ENCODE measurements around the gene ACBD4. TPM values are rescaled to one million over a fixed set of nuclear protein-coding genes. Genes with fewer than 3 reads are reported as not detected.

ACBD4 gene
- total RNA-seq, 1 donor from 2014 or later = 9.4 TPM

GRCh38 chr17:45130681-45131615, 4.5 kb upstream of the ACBD4 start:
- DNase-seq (ENCODE audit: low spot score) = no peak
- no peak overlapping the region for H3K27ac Mint-ChIP-seq (ENCODE audit: unreplicated experiment)
- peak overlapping the region; percentile 66 for H3K4me3 Mint-ChIP-seq (ENCODE audit: unreplicated experiment)
- no peak for TF ChIP-seq CTCF (IDR thresholded peaks at IDR 0.05; ENCODE audit: unreplicated experiment)
- H3K27me3 Mint-ChIP-seq (ENCODE audit: unreplicated experiment) = peaks cover 14% of the 10 kb centered on the region
- no peaks in the 10 kb centered on the region for H3K9me3 Mint-ChIP-seq (ENCODE audit: unreplicated experiment)
- no peaks in the 10 kb centered on the region for H3K4me1 Mint-ChIP-seq (ENCODE audit: unreplicated experiment)
- no peaks in the 10 kb centered on the region for H3K36me3 Mint-ChIP-seq (ENCODE audit: low read depth, unreplicated experiment)

- Mint-ChIP-seq H3K27ac (ENCODE audit: unreplicated experiment) (no peak overlapping the region), H3K4me3 (ENCODE audit: unreplicated experiment) (peak overlapping the region; percentile 66), H3K27me3 (ENCODE audit: unreplicated experiment) (peaks cover 14% of the 10 kb centered on the region), H3K9me3 (ENCODE audit: unreplicated experiment) (no peaks in the 10 kb centered on the region), H3K36me3 (ENCODE audit: low read depth, unreplicated experiment) (no peaks in the 10 kb centered on the region), H3K4me1 (ENCODE audit: unreplicated experiment) (no peaks in the 10 kb centered on the region)
- DNase-seq (ENCODE audit: low spot score) = peak; percentile 77
- peak; percentile 98 for TF ChIP-seq CTCF (IDR thresholded peaks at IDR 0.05; ENCODE audit: unreplicated experiment)
Observed at GRCh38 chr17:45131616-45132319, 3.7 kb upstream of the ACBD4 start.

GRCh38 chr17:45132320-45132571, 3.2 kb upstream of the ACBD4 start, which contains the start of gene PLCD3:
PLCD3 (minus strand) TSS chr17:45132515; CDS start chr17:45132410, 105 bp downstream.
- H3K27ac Mint-ChIP-seq (ENCODE audit: unreplicated experiment) = no peak within 1 kb of the TSS
- TF ChIP-seq CTCF (IDR thresholded peaks at IDR 0.05; ENCODE audit: unreplicated experiment) = no peak
- no peaks in the 10 kb centered on the region for H3K36me3 Mint-ChIP-seq (ENCODE audit: low read depth, unreplicated experiment)
- no peaks in the 10 kb centered on the region for H3K9me3 Mint-ChIP-seq (ENCODE audit: unreplicated experiment)
- H3K4me3 Mint-ChIP-seq (ENCODE audit: unreplicated experiment) = peak within 1 kb of the TSS; percentile 82
- H3K27me3 Mint-ChIP-seq (ENCODE audit: unreplicated experiment) = peaks cover 14% of the 10 kb centered on the region
- DNase-seq (ENCODE audit: low spot score) = no peak
- no peaks in the 10 kb centered on the region for H3K4me1 Mint-ChIP-seq (ENCODE audit: unreplicated experiment)

- peak; percentile 47 for TF ChIP-seq CTCF (IDR thresholded peaks at IDR 0.05; ENCODE audit: unreplicated experiment)
- H3K27me3 Mint-ChIP-seq (ENCODE audit: unreplicated experiment) = peaks cover 15% of the 10 kb centered on the region
- H3K27ac Mint-ChIP-seq (ENCODE audit: unreplicated experiment) = no peak overlapping the region
- peak; percentile 75 for DNase-seq (ENCODE audit: low spot score)
- no peaks in the 10 kb centered on the region for H3K9me3 Mint-ChIP-seq (ENCODE audit: unreplicated experiment)
- peak overlapping the region; percentile 82 for H3K4me3 Mint-ChIP-seq (ENCODE audit: unreplicated experiment)
- no peaks in the 10 kb centered on the region for H3K4me1 Mint-ChIP-seq (ENCODE audit: unreplicated experiment)
- H3K36me3 Mint-ChIP-seq (ENCODE audit: low read depth, unreplicated experiment) = no peaks in the 10 kb centered on the region
Observed at GRCh38 chr17:45132572-45133463, 2.7 kb upstream of the ACBD4 start.

Data from endothelial cell (in vitro differentiated cells).